Measurements from ENCODE around the gene LIPC. TPM values are rescaled to one million over a fixed set of nuclear protein-coding genes. Genes with fewer than 3 reads are reported as not detected.

LIPC gene
- total RNA-seq, 2 donors from 2014 or later, result 0.52 to 0.59 TPM

GRCh38 chr15:58538901-58539300 lies 107.1 kb downstream of the LIPC start:
- no peak for DNase-seq (ENCODE audit: low spot score)
- H3K36me3 ChIP-seq, result no peaks in the 10 kb centered on the region
- no peaks in the 10 kb centered on the region for H3K27me3 ChIP-seq
- no peak overlapping the region for H3K4me3 ChIP-seq
- no peak overlapping the region for H3K27ac ChIP-seq
- H3K4me1 ChIP-seq, result no peaks in the 10 kb centered on the region
- H3K9me3 ChIP-seq, result no peaks in the 10 kb centered on the region
- TF ChIP-seq CTCF (IDR thresholded peaks at IDR 0.05), result no peak

GRCh38 chr15:58539548-58539947 lies 107.8 kb downstream of the LIPC start:
- Histone ChIP-seq H3K4me3 (no peak overlapping the region), H3K27me3 (no peaks in the 10 kb centered on the region), H3K27ac (no peak overlapping the region), H3K9me3 (no peaks in the 10 kb centered on the region), H3K4me1 (no peaks in the 10 kb centered on the region), H3K36me3 (no peaks in the 10 kb centered on the region)
- DNase-seq (ENCODE audit: low spot score), result no peak
- TF ChIP-seq CTCF (IDR thresholded peaks at IDR 0.05), result no peak

GRCh38 chr15:58541410-58542087 lies 109.8 kb downstream of the LIPC start:
- H3K27ac ChIP-seq, result no peak overlapping the region
- no peaks in the 10 kb centered on the region for H3K27me3 ChIP-seq
- peaks cover 0 to 7% of the 10 kb centered on the region in 2 donors for H3K4me1 ChIP-seq
- no peak for DNase-seq (ENCODE audit: low spot score)
- no peaks in the 10 kb centered on the region for H3K9me3 ChIP-seq
- no peak for TF ChIP-seq CTCF (IDR thresholded peaks at IDR 0.05)
- no peaks in the 10 kb centered on the region for H3K36me3 ChIP-seq
- H3K4me3 ChIP-seq, result no peak overlapping the region

GRCh38 chr15:58543664-58544335 lies 112.0 kb downstream of the LIPC start:
- H3K36me3 ChIP-seq, result no peaks in the 10 kb centered on the region
- peak; percentile 52 for DNase-seq (ENCODE audit: low spot score)
- TF ChIP-seq CTCF (IDR thresholded peaks at IDR 0.05), result no peak
- H3K27me3 ChIP-seq, result no peaks in the 10 kb centered on the region
- peaks cover 0 to 28% of the 10 kb centered on the region in 2 donors for H3K4me1 ChIP-seq
- no peaks in the 10 kb centered on the region for H3K9me3 ChIP-seq
- H3K27ac ChIP-seq, result no peak overlapping the region
- no peak overlapping the region for H3K4me3 ChIP-seq

GRCh38 chr15:58544756-58545155 lies 113.0 kb downstream of the LIPC start:
- H3K9me3 ChIP-seq, result no peaks in the 10 kb centered on the region
- peak; percentile 30 for DNase-seq (ENCODE audit: low spot score)
- H3K27ac ChIP-seq, result peak overlapping the region in 1 of 2 donors; percentile 91
- H3K36me3 ChIP-seq, result no peaks in the 10 kb centered on the region
- no peak overlapping the region for H3K4me3 ChIP-seq
- no peak for TF ChIP-seq CTCF (IDR thresholded peaks at IDR 0.05)
- peaks cover 0 to 38% of the 10 kb centered on the region in 2 donors for H3K4me1 ChIP-seq
- H3K27me3 ChIP-seq, result no peaks in the 10 kb centered on the region

Measured in right atrium auricular region (tissue), 2 donors.